Measurements from ENCODE around the gene KCNK16. TPM values are rescaled to one million over a fixed set of nuclear protein-coding genes. Genes with fewer than 3 reads are reported as not detected.

Gene KCNK16
- total and polyA plus RNA-seq, 2 donors (not counting 1 experiment from before 2014, with no cell fraction given) = not detected

- Mint-ChIP-seq H3K27me3 (no peaks in the 10 kb centered on the region), H3K4me1 (no peaks in the 10 kb centered on the region), H3K4me3 (no peak overlapping the region), H3K9me3 (ENCODE audit: insufficient read depth) (no peaks in the 10 kb centered on the region), H3K27ac (no peak overlapping the region)
- ChIA-PET CTCF (interaction anchor here (0.6 to 2.9 kb wide), 4 partner anchors 8 to 184 kb away, joined by 3 to 14 read pairs (median 4); no protein-coding TSS in a partner anchor), POLR2A (no interaction called here)
- H3K9ac ChIP-seq (ENCODE audit: low read length) = no peak overlapping the region
- TF ChIP-seq EZH2 (IDR thresholded peaks at IDR 0.05; ENCODE audit: borderline replicate concordance, insufficient read depth, low read depth, low read length, poor library complexity, severe bottlenecking) (no peak), CTCF (IDR thresholded peaks at IDR 0.05) (no peak)
- H3K4me1 ChIP-seq (ENCODE audit: control insufficient read depth in 2 of 2, insufficient read depth in 2 of 2, low read length in 2 of 2) = no peaks in the 10 kb centered on the region
- no peak for DNase-seq
- peaks cover 0 to 3% (median 0%) of the 10 kb centered on the region in 4 experiments for H3K27me3 ChIP-seq (replicated peaks in 1 of 4; ENCODE audit: control extremely low read depth in 1 of 4, control insufficient read depth in 3 of 4, insufficient read depth in 4 of 4, low read length in 3 of 4)
- H3K4me2 ChIP-seq (replicated peaks; ENCODE audit: low read depth, low read length, poor library complexity, severe bottlenecking) = no peak overlapping the region
- WGBS (ENCODE audit: insufficient coverage) = 95% methylated on average over 4 of the region's 13 CpGs
- H2AFZ ChIP-seq (ENCODE audit: insufficient read depth, low read depth, low read length, poor library complexity, severe bottlenecking) = no peak overlapping the region
- no peaks in the 10 kb centered on the region for H3K9me3 ChIP-seq (ENCODE audit: control extremely low read depth in 1 of 3, control insufficient read depth in 2 of 3, insufficient read depth in 1 of 3, low read length in 2 of 3)
- no peaks in the 10 kb centered on the region for H3K36me3 ChIP-seq (replicated peaks in 1 of 2; ENCODE audit: control extremely low read depth in 1 of 2, control insufficient read depth in 1 of 2, extremely low read depth in 1 of 2, insufficient read depth in 2 of 2, low read length in 1 of 2)
- ATAC-seq (ENCODE audit: low read depth) = no peak
- no peak overlapping the region for H3K27ac ChIP-seq (ENCODE audit: low read length in 2 of 2)
- no peaks in the 10 kb centered on the region for H4K20me1 ChIP-seq (ENCODE audit: control insufficient read depth, insufficient read depth, low read length, poor library complexity, severe bottlenecking)
- intact Hi-C loops (cut with micrococcal nuclease) = no loop called here
- no peaks in the 10 kb centered on the region for H3K79me2 ChIP-seq (ENCODE audit: control insufficient read depth, insufficient read depth, low read length)
- H3K4me3 ChIP-seq (ENCODE audit: control extremely low read depth in 1 of 5, extremely low read depth in 1 of 5, insufficient read depth in 1 of 5, low read depth in 2 of 5, low read length in 4 of 5) = no peak overlapping the region
Measured at GRCh38 chr6:39350723-39351505, 28.4 kb upstream of the KCNK16 start.

GRCh38 chr6:39348740-39349139 is 26.2 kb upstream of the KCNK16 start:
- Histone ChIP-seq H3K27me3 (replicated peaks in 1 of 4; ENCODE audit: control extremely low read depth in 1 of 4, control insufficient read depth in 3 of 4, insufficient read depth in 4 of 4, low read length in 3 of 4) (peaks cover 0 to 3% (median 0%) of the 10 kb centered on the region in 4 experiments), H3K79me2 (ENCODE audit: control insufficient read depth, insufficient read depth, low read length) (no peaks in the 10 kb centered on the region), H3K27ac (ENCODE audit: low read length in 2 of 2) (no peak overlapping the region), H3K4me3 (ENCODE audit: control extremely low read depth in 1 of 5, extremely low read depth in 1 of 5, insufficient read depth in 1 of 5, low read depth in 2 of 5, low read length in 4 of 5) (no peak overlapping the region), H3K36me3 (replicated peaks in 1 of 2; ENCODE audit: control extremely low read depth in 1 of 2, control insufficient read depth in 1 of 2, extremely low read depth in 1 of 2, insufficient read depth in 2 of 2, low read length in 1 of 2) (no peaks in the 10 kb centered on the region), H2AFZ (ENCODE audit: insufficient read depth, low read depth, low read length, poor library complexity, severe bottlenecking) (no peak overlapping the region), H3K9me3 (ENCODE audit: control extremely low read depth in 1 of 3, control insufficient read depth in 2 of 3, insufficient read depth in 1 of 3, low read length in 2 of 3) (peaks cover 0 to 5% (median 0%) of the 10 kb centered on the region in 3 donors), H3K4me2 (replicated peaks; ENCODE audit: low read depth, low read length, poor library complexity, severe bottlenecking) (no peak overlapping the region), H3K4me1 (ENCODE audit: control insufficient read depth in 2 of 2, insufficient read depth in 2 of 2, low read length in 2 of 2) (peaks cover 2 to 4% of the 10 kb centered on the region in 2 donors), H4K20me1 (ENCODE audit: control insufficient read depth, insufficient read depth, low read length, poor library complexity, severe bottlenecking) (no peaks in the 10 kb centered on the region), H3K9ac (ENCODE audit: low read length) (no peak overlapping the region)
- no peak for TF ChIP-seq EZH2 (IDR thresholded peaks at IDR 0.05; ENCODE audit: borderline replicate concordance, insufficient read depth, low read depth, low read length, poor library complexity, severe bottlenecking)
- TF ChIP-seq CTCF (IDR thresholded peaks at IDR 0.05) = no peak
- Mint-ChIP-seq H3K27me3 (no peaks in the 10 kb centered on the region), H3K9me3 (ENCODE audit: insufficient read depth) (peaks cover 2% of the 10 kb centered on the region), H3K4me1 (peaks cover 9% of the 10 kb centered on the region), H3K4me3 (no peak overlapping the region), H3K27ac (no peak overlapping the region)
- CTCF ChIA-PET = interaction anchor here (0.7 to 2.2 kb wide), 5 partner anchors 9 to 1497 kb away, joined by 3 to 8 read pairs (median 3); no protein-coding TSS in a partner anchor
- POLR2A ChIA-PET = no interaction called here
- no peak for DNase-seq
- intact Hi-C loops (cut with micrococcal nuclease) = no loop called here
- no peak for ATAC-seq (ENCODE audit: low read depth)
- 94% methylated on average over 15 of the region's 15 CpGs for WGBS (ENCODE audit: insufficient coverage)

All from B cell (primary cell).